ENCODE data around the gene ACAD9.
A peak's percentile ranks its signal among the peaks of the same experiment; 100 is the strongest.
"Not testable (repeated sequence)": the region's sequence is repeated elsewhere in the genome, so short reads cannot be mapped to it uniquely, and the experiment has no call there.

Gene ACAD9

GRCh38 chr3:128879125-128879969, at the start of gene ACAD9:
ACAD9 (plus strand) TSS chr3:128879620; CDS start chr3:128879692, 72 bp downstream.
- H3K4me1 ChIP-seq (ENCODE audit: control insufficient read depth, low read depth, low read length) = peaks cover 6% of the 10 kb centered on the region
- H3K9ac ChIP-seq (ENCODE audit: low read length) = peak within 1 kb of the TSS; percentile 99
- no peaks in the 10 kb centered on the region for H3K27me3 ChIP-seq (ENCODE audit: control insufficient read depth, insufficient read depth, low read length)
- no peaks in the 10 kb centered on the region for H3K9me3 ChIP-seq (ENCODE audit: control insufficient read depth, low read depth, low read length)
- no peaks in the 10 kb centered on the region for H3K36me3 ChIP-seq (ENCODE audit: control insufficient read depth, low read depth, low read length)
- peak within 1 kb of the TSS; percentile 93 for H3K27ac ChIP-seq (ENCODE audit: low read length)
- peak within 1 kb of the TSS; percentile 96 for H3K4me3 ChIP-seq (ENCODE audit: low read length)

GRCh38 chr3:128829925-128830625, 49.3 kb upstream of the ACAD9 start:
- H3K9ac ChIP-seq (ENCODE audit: low read length); H3K27ac ChIP-seq (ENCODE audit: low read length): not testable (repeated sequence)

GRCh38 chr3:128830762-128831161, 48.7 kb upstream of the ACAD9 start:
- H3K27ac ChIP-seq (ENCODE audit: low read length); H3K27me3 ChIP-seq (ENCODE audit: control insufficient read depth, insufficient read depth, low read length); H3K4me3 ChIP-seq (ENCODE audit: low read length); H3K9ac ChIP-seq (ENCODE audit: low read length); H3K36me3 ChIP-seq (ENCODE audit: control insufficient read depth, low read depth, low read length); H3K9me3 ChIP-seq (ENCODE audit: control insufficient read depth, low read depth, low read length); H3K4me1 ChIP-seq (ENCODE audit: control insufficient read depth, low read depth, low read length): not testable (repeated sequence)

More at GRCh38 chr3:128829925-128830625, 49.3 kb upstream of the ACAD9 start:
- H3K27me3 ChIP-seq (ENCODE audit: control insufficient read depth, insufficient read depth, low read length); H3K4me1 ChIP-seq (ENCODE audit: control insufficient read depth, low read depth, low read length); H3K4me3 ChIP-seq (ENCODE audit: low read length); H3K9me3 ChIP-seq (ENCODE audit: control insufficient read depth, low read depth, low read length); H3K36me3 ChIP-seq (ENCODE audit: control insufficient read depth, low read depth, low read length): not testable (repeated sequence)

GRCh38 chr3:128832979-128833378, 46.4 kb upstream of the ACAD9 start:
- not testable (repeated sequence) for H3K27me3 ChIP-seq (ENCODE audit: control insufficient read depth, insufficient read depth, low read length); H3K36me3 ChIP-seq (ENCODE audit: control insufficient read depth, low read depth, low read length); H3K27ac ChIP-seq (ENCODE audit: low read length); H3K4me3 ChIP-seq (ENCODE audit: low read length); H3K9me3 ChIP-seq (ENCODE audit: control insufficient read depth, low read depth, low read length); H3K4me1 ChIP-seq (ENCODE audit: control insufficient read depth, low read depth, low read length); H3K9ac ChIP-seq (ENCODE audit: low read length)

GRCh38 chr3:128835096-128835495, 44.3 kb upstream of the ACAD9 start:
- Histone ChIP-seq H3K9me3 (ENCODE audit: control insufficient read depth, low read depth, low read length) (no peaks in the 10 kb centered on the region), H3K4me1 (ENCODE audit: control insufficient read depth, low read depth, low read length) (no peaks in the 10 kb centered on the region), H3K36me3 (ENCODE audit: control insufficient read depth, low read depth, low read length) (no peaks in the 10 kb centered on the region), H3K9ac (ENCODE audit: low read length) (no peak overlapping the region), H3K4me3 (ENCODE audit: low read length) (no peak overlapping the region), H3K27me3 (ENCODE audit: control insufficient read depth, insufficient read depth, low read length) (no peaks in the 10 kb centered on the region), H3K27ac (ENCODE audit: low read length) (no peak overlapping the region)

- peaks cover 8% of the 10 kb centered on the region for H3K4me1 ChIP-seq (ENCODE audit: control insufficient read depth, low read depth, low read length)
- no peaks in the 10 kb centered on the region for H3K9me3 ChIP-seq (ENCODE audit: control insufficient read depth, low read depth, low read length)
- no peak overlapping the region for H3K4me3 ChIP-seq (ENCODE audit: low read length)
- no peaks in the 10 kb centered on the region for H3K36me3 ChIP-seq (ENCODE audit: control insufficient read depth, low read depth, low read length)
- no peak overlapping the region for H3K27ac ChIP-seq (ENCODE audit: low read length)
- no peak overlapping the region for H3K9ac ChIP-seq (ENCODE audit: low read length)
- H3K27me3 ChIP-seq (ENCODE audit: control insufficient read depth, insufficient read depth, low read length) = no peaks in the 10 kb centered on the region
Observed at GRCh38 chr3:128841926-128842920, 37.2 kb upstream of the ACAD9 start.

GRCh38 chr3:128844502-128844901, 34.9 kb upstream of the ACAD9 start:
- Histone ChIP-seq H3K9ac (ENCODE audit: low read length) (no peak overlapping the region), H3K36me3 (ENCODE audit: control insufficient read depth, low read depth, low read length) (no peaks in the 10 kb centered on the region), H3K4me3 (ENCODE audit: low read length) (no peak overlapping the region), H3K4me1 (ENCODE audit: control insufficient read depth, low read depth, low read length) (peaks cover 8% of the 10 kb centered on the region), H3K27me3 (ENCODE audit: control insufficient read depth, insufficient read depth, low read length) (no peaks in the 10 kb centered on the region), H3K9me3 (ENCODE audit: control insufficient read depth, low read depth, low read length) (no peaks in the 10 kb centered on the region), H3K27ac (ENCODE audit: low read length) (no peak overlapping the region)

- Histone ChIP-seq H3K36me3 (ENCODE audit: control insufficient read depth, low read depth, low read length) (no peaks in the 10 kb centered on the region), H3K4me3 (ENCODE audit: low read length) (peak overlapping the region; percentile 43), H3K27me3 (ENCODE audit: control insufficient read depth, insufficient read depth, low read length) (no peaks in the 10 kb centered on the region), H3K9ac (ENCODE audit: low read length) (no peak overlapping the region), H3K9me3 (ENCODE audit: control insufficient read depth, low read depth, low read length) (no peaks in the 10 kb centered on the region), H3K27ac (ENCODE audit: low read length) (no peak overlapping the region), H3K4me1 (ENCODE audit: control insufficient read depth, low read depth, low read length) (peaks cover 8% of the 10 kb centered on the region)
Observed at GRCh38 chr3:128845119-128845777, 34.2 kb upstream of the ACAD9 start.

- H3K27ac ChIP-seq (ENCODE audit: low read length) = no peak overlapping the region
- no peak overlapping the region for H3K9ac ChIP-seq (ENCODE audit: low read length)
- H3K27me3 ChIP-seq (ENCODE audit: control insufficient read depth, insufficient read depth, low read length) = no peaks in the 10 kb centered on the region
- H3K4me1 ChIP-seq (ENCODE audit: control insufficient read depth, low read depth, low read length) = peaks cover 8% of the 10 kb centered on the region
- H3K4me3 ChIP-seq (ENCODE audit: low read length) = peak overlapping the region; percentile 43
- H3K36me3 ChIP-seq (ENCODE audit: control insufficient read depth, low read depth, low read length) = no peaks in the 10 kb centered on the region
- no peaks in the 10 kb centered on the region for H3K9me3 ChIP-seq (ENCODE audit: control insufficient read depth, low read depth, low read length)
Observed at GRCh38 chr3:128845778-128846485, 33.5 kb upstream of the ACAD9 start.

GRCh38 chr3:128846486-128846891, 32.9 kb upstream of the ACAD9 start:
- Histone ChIP-seq H3K9ac (ENCODE audit: low read length) (no peak overlapping the region), H3K27ac (ENCODE audit: low read length) (no peak overlapping the region), H3K27me3 (ENCODE audit: control insufficient read depth, insufficient read depth, low read length) (no peaks in the 10 kb centered on the region), H3K4me3 (ENCODE audit: low read length) (peak overlapping the region; percentile 18), H3K9me3 (ENCODE audit: control insufficient read depth, low read depth, low read length) (no peaks in the 10 kb centered on the region), H3K36me3 (ENCODE audit: control insufficient read depth, low read depth, low read length) (no peaks in the 10 kb centered on the region), H3K4me1 (ENCODE audit: control insufficient read depth, low read depth, low read length) (peaks cover 8% of the 10 kb centered on the region)

All from iPS-18a (cell line).